ENCODE results near the gene HERC6. TPM values are rescaled to one million over a fixed set of nuclear protein-coding genes. Genes with fewer than 3 reads are reported as not detected.
A peak's percentile ranks its signal among the peaks of the same experiment; 100 is the strongest.
"Not testable (repeated sequence)": the region's sequence is repeated elsewhere in the genome, so short reads cannot be mapped to it uniquely, and the experiment has no call there.

HERC6 gene
- total RNA-seq, 1 donor from 2014 or later = 14.5 TPM

- Histone ChIP-seq H3K4me1 (no peaks in the 10 kb centered on the region), H3K27me3 (no peaks in the 10 kb centered on the region), H3K4me3 (no peak overlapping the region), H3K36me3 (no peaks in the 10 kb centered on the region), H3K27ac (no peak overlapping the region), H3K9me3 (no peaks in the 10 kb centered on the region)
- TF ChIP-seq CTCF (IDR thresholded peaks at IDR 0.05) (no peak), POLR2AphosphoS5 (IDR thresholded peaks at IDR 0.05; ENCODE audit: insufficient read depth in 1 of 2, low read depth in 1 of 2) (no peak), POLR2A (IDR thresholded peaks at IDR 0.05) (no peak)
- DNase-seq (ENCODE audit: extremely low spot score in 2 of 2) = no peak
- intact Hi-C loops (cut with DNase I) = no loop called here
Observed at GRCh38 chr4:88367826-88368225, 10.8 kb upstream of the HERC6 start.

- intact Hi-C loops (cut with DNase I); H3K4me3 ChIP-seq; DNase-seq (ENCODE audit: extremely low spot score in 2 of 2); H3K27ac ChIP-seq; H3K36me3 ChIP-seq; H3K4me1 ChIP-seq; H3K9me3 ChIP-seq; H3K27me3 ChIP-seq: not testable (repeated sequence)
- peak; percentile 18 to 44 (median 34) for TF ChIP-seq CTCF (IDR thresholded peaks at IDR 0.05)
Observed at GRCh38 chr4:88369180-88369812, 9.4 kb upstream of the HERC6 start.

- Histone ChIP-seq H3K27ac (peak overlapping the region; percentile 29), H3K36me3 (no peaks in the 10 kb centered on the region), H3K4me3 (no peak overlapping the region), H3K27me3 (no peaks in the 10 kb centered on the region), H3K4me1 (no peaks in the 10 kb centered on the region), H3K9me3 (no peaks in the 10 kb centered on the region)
- DNase-seq (ENCODE audit: extremely low spot score in 2 of 2) = no peak
- TF ChIP-seq CTCF (IDR thresholded peaks at IDR 0.05) (no peak), POLR2A (IDR thresholded peaks at IDR 0.05) (no peak), POLR2AphosphoS5 (IDR thresholded peaks at IDR 0.05; ENCODE audit: insufficient read depth in 1 of 2, low read depth in 1 of 2) (no peak)
- intact Hi-C loops (cut with DNase I) = no loop called here
Observed at GRCh38 chr4:88381123-88381522, 2.5 kb downstream of the HERC6 start.

GRCh38 chr4:88382621-88383020 is 4.0 kb downstream of the HERC6 start:
- DNase-seq (ENCODE audit: extremely low spot score in 2 of 2) = no peak
- no peaks in the 10 kb centered on the region for H3K9me3 ChIP-seq
- H3K36me3 ChIP-seq = no peaks in the 10 kb centered on the region
- no peaks in the 10 kb centered on the region for H3K4me1 ChIP-seq
- no peak overlapping the region for H3K4me3 ChIP-seq
- H3K27ac ChIP-seq = no peak overlapping the region
- H3K27me3 ChIP-seq = no peaks in the 10 kb centered on the region
- TF ChIP-seq POLR2A (IDR thresholded peaks at IDR 0.05) (no peak), POLR2AphosphoS5 (IDR thresholded peaks at IDR 0.05; ENCODE audit: insufficient read depth in 1 of 2, low read depth in 1 of 2) (no peak), CTCF (IDR thresholded peaks at IDR 0.05) (no peak)
- intact Hi-C loops (cut with DNase I) = no loop called here

GRCh38 chr4:88390128-88390527 is 11.5 kb downstream of the HERC6 start:
- Histone ChIP-seq H3K27ac (no peak overlapping the region), H3K27me3 (no peaks in the 10 kb centered on the region), H3K9me3 (no peaks in the 10 kb centered on the region), H3K4me1 (no peaks in the 10 kb centered on the region), H3K36me3 (peaks cover 0 to 32% of the 10 kb centered on the region in 2 donors), H3K4me3 (no peak overlapping the region)
- DNase-seq (ENCODE audit: extremely low spot score in 2 of 2) = no peak
- intact Hi-C loops (cut with DNase I) = no loop called here
- TF ChIP-seq POLR2AphosphoS5 (IDR thresholded peaks at IDR 0.05; ENCODE audit: insufficient read depth in 1 of 2, low read depth in 1 of 2) = no peak
- TF ChIP-seq CTCF (IDR thresholded peaks at IDR 0.05) = no peak
- TF ChIP-seq POLR2A (IDR thresholded peaks at IDR 0.05) = no peak
